Measurements from ENCODE around the gene RNF32. TPM values are rescaled to one million over a fixed set of nuclear protein-coding genes. Genes with fewer than 3 reads are reported as not detected.

Gene RNF32
- total RNA-seq, 1 experiment from 2014 or later, result 3.0 TPM

- no peaks in the 10 kb centered on the region for H3K27me3 Mint-ChIP-seq (ENCODE audit: insufficient read depth, unreplicated experiment)
- H3K4me1 Mint-ChIP-seq (ENCODE audit: insufficient read depth, unreplicated experiment), result no peaks in the 10 kb centered on the region
- DNase-seq (ENCODE audit: unreplicated experiment), result peak; percentile 43
- no peak for TF ChIP-seq CTCF (IDR thresholded peaks at IDR 0.05; ENCODE audit: unreplicated experiment)
- H3K27ac Mint-ChIP-seq (ENCODE audit: low read depth, unreplicated experiment), result no peak overlapping the region
- intact Hi-C loops (cut with micrococcal nuclease), result no loop called here
- BruUV-seq (replicated peaks), result no TSS peak
- H3K4me3 Mint-ChIP-seq (ENCODE audit: unreplicated experiment), result no peak overlapping the region
- H3K36me3 Mint-ChIP-seq (ENCODE audit: insufficient read depth, unreplicated experiment), result no peaks in the 10 kb centered on the region
- CTCF ChIA-PET, result no interaction called here
- H3K9me3 Mint-ChIP-seq (ENCODE audit: unreplicated experiment), result no peaks in the 10 kb centered on the region
- POLR2A ChIA-PET, result no interaction called here
Measured at GRCh38 chr7:156604311-156604710, 36.3 kb upstream of the RNF32 start.

DNA sequence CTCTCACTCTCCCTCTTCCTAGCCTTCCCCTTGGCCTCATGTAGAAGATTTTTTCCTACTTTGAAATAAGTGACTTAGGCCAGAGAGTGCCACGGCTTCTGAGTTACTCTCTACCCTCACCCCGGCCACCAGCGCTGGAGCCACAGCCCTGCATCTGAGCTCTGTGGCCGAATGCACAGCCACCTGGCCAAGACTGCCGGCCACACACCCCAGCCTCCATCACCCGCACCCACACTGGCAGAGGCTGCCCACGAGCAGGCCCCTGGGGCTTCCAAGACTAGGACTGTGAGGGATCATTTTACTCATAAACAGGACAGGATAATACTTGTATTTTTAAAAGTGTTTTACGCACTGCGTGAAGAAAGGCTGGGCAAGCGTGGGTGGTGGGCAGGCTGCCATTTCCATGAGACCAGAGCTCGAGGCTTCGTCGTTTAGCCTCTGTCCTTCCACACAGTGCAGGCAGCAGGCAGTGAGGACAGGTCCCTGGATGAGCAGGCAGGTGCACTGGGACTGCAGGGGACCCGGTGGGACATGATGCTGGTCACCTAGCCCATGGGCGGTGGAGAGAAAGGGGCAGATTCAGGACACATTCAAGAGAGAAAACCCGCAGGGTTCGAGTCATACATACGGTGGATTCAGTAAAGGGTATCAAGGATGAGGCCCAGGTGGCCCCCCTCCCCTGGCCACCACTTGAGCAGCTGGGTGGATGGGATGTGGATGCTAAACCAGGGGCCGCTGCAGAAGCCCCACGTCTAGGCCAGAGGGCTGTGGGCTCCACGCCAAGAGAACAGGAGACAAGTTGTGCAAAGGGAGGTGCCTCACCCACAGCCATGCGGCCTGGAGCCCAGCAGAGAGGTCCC is 35.5 kb upstream of the RNF32 start:
- ChIA-PET POLR2A (no interaction called here), CTCF (interaction anchor here (0.6 kb wide), 1 partner anchor 742 kb away, joined by 3 read pairs; no protein-coding TSS in a partner anchor)
- H3K4me3 Mint-ChIP-seq (ENCODE audit: unreplicated experiment), result no peak overlapping the region
- intact Hi-C loops (cut with micrococcal nuclease), result no loop called here
- peak; percentile 30 for DNase-seq (ENCODE audit: unreplicated experiment)
- H3K9me3 Mint-ChIP-seq (ENCODE audit: unreplicated experiment), result no peaks in the 10 kb centered on the region
- no TSS peak for BruUV-seq (replicated peaks)
- TF ChIP-seq CTCF (IDR thresholded peaks at IDR 0.05; ENCODE audit: unreplicated experiment), result no peak
- no peaks in the 10 kb centered on the region for H3K4me1 Mint-ChIP-seq (ENCODE audit: insufficient read depth, unreplicated experiment)
- no peak overlapping the region for H3K27ac Mint-ChIP-seq (ENCODE audit: low read depth, unreplicated experiment)
- H3K36me3 Mint-ChIP-seq (ENCODE audit: insufficient read depth, unreplicated experiment), result no peaks in the 10 kb centered on the region
- no peaks in the 10 kb centered on the region for H3K27me3 Mint-ChIP-seq (ENCODE audit: insufficient read depth, unreplicated experiment)

DNA sequence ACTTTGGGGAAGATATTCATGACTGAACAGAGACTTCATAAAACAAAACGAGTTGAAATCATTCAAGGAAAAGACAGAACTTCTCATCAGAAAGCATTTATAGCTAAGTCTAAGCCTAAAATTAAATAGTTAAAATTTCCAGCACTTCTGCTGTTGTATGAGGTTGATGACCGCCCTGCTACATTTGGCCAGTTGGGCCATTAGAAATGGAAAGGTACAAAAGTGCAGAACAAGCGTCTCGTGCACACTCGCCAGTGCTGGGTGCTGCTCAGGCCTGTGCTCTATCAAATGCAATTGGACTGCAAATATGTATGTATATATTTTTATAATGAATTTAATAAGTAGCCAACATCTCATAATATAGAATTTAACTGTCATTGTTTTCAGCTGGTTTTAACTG is 34.4 kb upstream of the RNF32 start:
- POLR2A ChIA-PET, result no interaction called here
- H3K36me3 Mint-ChIP-seq (ENCODE audit: insufficient read depth, unreplicated experiment), result no peaks in the 10 kb centered on the region
- TF ChIP-seq CTCF (IDR thresholded peaks at IDR 0.05; ENCODE audit: unreplicated experiment), result no peak
- H3K4me1 Mint-ChIP-seq (ENCODE audit: insufficient read depth, unreplicated experiment), result no peaks in the 10 kb centered on the region
- no peak overlapping the region for H3K27ac Mint-ChIP-seq (ENCODE audit: low read depth, unreplicated experiment)
- intact Hi-C loops (cut with micrococcal nuclease), result no loop called here
- CTCF ChIA-PET, result no interaction called here
- no TSS peak for BruUV-seq (replicated peaks)
- no peak for DNase-seq (ENCODE audit: unreplicated experiment)
- no peak overlapping the region for H3K4me3 Mint-ChIP-seq (ENCODE audit: unreplicated experiment)
- H3K27me3 Mint-ChIP-seq (ENCODE audit: insufficient read depth, unreplicated experiment), result no peaks in the 10 kb centered on the region
- H3K9me3 Mint-ChIP-seq (ENCODE audit: unreplicated experiment), result no peaks in the 10 kb centered on the region

DNA sequence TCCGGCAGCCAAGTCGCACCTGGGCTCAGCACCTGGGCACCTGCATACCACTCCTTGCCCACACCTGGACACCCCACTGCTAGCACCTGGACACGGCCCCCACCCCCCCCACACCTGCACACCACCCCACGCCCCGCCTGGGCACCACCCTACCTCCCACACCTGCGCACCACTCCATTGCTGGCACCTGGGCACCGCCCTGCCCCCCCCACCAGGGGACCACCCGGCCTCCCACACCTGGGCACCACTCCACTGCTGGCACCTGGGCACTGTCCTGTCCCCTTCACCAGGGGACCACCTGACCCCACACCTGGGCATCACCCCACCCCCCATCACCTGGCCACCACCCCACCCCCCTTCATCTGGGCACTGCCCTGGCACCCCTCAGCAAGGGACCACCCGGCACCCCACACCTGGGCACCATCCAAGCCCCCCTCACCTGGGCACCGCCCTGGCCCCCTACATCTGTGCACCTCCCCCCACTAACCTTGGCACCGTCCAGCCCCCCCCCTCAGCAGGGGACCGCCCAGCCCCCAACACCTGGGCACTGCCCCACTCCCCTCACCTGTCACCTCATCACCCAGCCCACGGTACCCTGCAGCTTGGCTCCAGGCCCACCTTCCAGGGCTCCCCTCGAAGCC is 33.8 kb upstream of the RNF32 start:
- Mint-ChIP-seq H3K36me3 (ENCODE audit: insufficient read depth, unreplicated experiment) (no peaks in the 10 kb centered on the region), H3K27ac (ENCODE audit: low read depth, unreplicated experiment) (no peak overlapping the region), H3K4me1 (ENCODE audit: insufficient read depth, unreplicated experiment) (no peaks in the 10 kb centered on the region), H3K27me3 (ENCODE audit: insufficient read depth, unreplicated experiment) (no peaks in the 10 kb centered on the region), H3K9me3 (ENCODE audit: unreplicated experiment) (no peaks in the 10 kb centered on the region), H3K4me3 (ENCODE audit: unreplicated experiment) (no peak overlapping the region)
- no peak for DNase-seq (ENCODE audit: unreplicated experiment)
- ChIA-PET POLR2A (no interaction called here), CTCF (no interaction called here)
- intact Hi-C loops (cut with micrococcal nuclease), result no loop called here
- no TSS peak for BruUV-seq (replicated peaks)
- TF ChIP-seq CTCF (IDR thresholded peaks at IDR 0.05; ENCODE audit: unreplicated experiment), result no peak

Measured in MCF 10A (cell line).